NCI-H2227 (cell line): ENCODE results near the gene ZNF414.

ENCODE experiments used
- DNase-seq: peaks from one replicate; lab custom pipeline; 2025; ENCODE audit not compliant: unreplicated experiment; lab: John Stamatoyannopoulos, UW

Gene ZNF414

GRCh38 chr19:8491574-8491973 lies 22.4 kb downstream of the ZNF414 start:
- no peak for DNase-seq

GRCh38 chr19:8490873-8491272 lies 23.1 kb downstream of the ZNF414 start:
- no peak for DNase-seq

GRCh38 chr19:8490395-8490760 lies 23.6 kb downstream of the ZNF414 start:
- no peak for DNase-seq

GRCh38 chr19:8489561-8490394 lies 24.2 kb downstream of the ZNF414 start:
- no peak for DNase-seq

GRCh38 chr19:8488365-8488764 lies 25.6 kb downstream of the ZNF414 start:
- no peak for DNase-seq

- no peak for DNase-seq
Observed at GRCh38 chr19:8487137-8487851, 26.7 kb downstream of the ZNF414 start.

- no peak for DNase-seq
Observed at GRCh38 chr19:8486661-8487136, 27.3 kb downstream of the ZNF414 start.

- no peak for DNase-seq
Observed at GRCh38 chr19:8485561-8486371, 28.2 kb downstream of the ZNF414 start.

- no peak for DNase-seq
Observed at GRCh38 chr19:8484331-8484894, 29.6 kb downstream of the ZNF414 start.

- DNase-seq: no peak
Observed at GRCh38 chr19:8483165-8483564, 30.8 kb downstream of the ZNF414 start.

GRCh38 chr19:8482696-8483095 lies 31.3 kb downstream of the ZNF414 start:
- no peak for DNase-seq

- DNase-seq: no peak
Observed at GRCh38 chr19:8481616-8482015, 32.4 kb downstream of the ZNF414 start.

GRCh38 chr19:8481201-8481600 lies 32.8 kb downstream of the ZNF414 start:
- no peak for DNase-seq

- DNase-seq: no peak
Observed at GRCh38 chr19:8478598-8478997, 35.4 kb downstream of the ZNF414 start.

GRCh38 chr19:8477889-8478288 lies 36.1 kb downstream of the ZNF414 start:
- DNase-seq: no peak

GRCh38 chr19:8476524-8476923 lies 37.4 kb downstream of the ZNF414 start:
- DNase-seq: no peak

- no peak for DNase-seq
Observed at GRCh38 chr19:8475005-8475404, 39.0 kb downstream of the ZNF414 start.

- DNase-seq: no peak
Observed at GRCh38 chr19:8473648-8474476, 40.1 kb downstream of the ZNF414 start.

GRCh38 chr19:8469613-8470368 lies 44.2 kb downstream of the ZNF414 start:
- no peak for DNase-seq
